HG03103 (cell line): ENCODE results near the gene SPRED3.
"Not testable (repeated sequence)": the region's sequence is repeated elsewhere in the genome, so short reads cannot be mapped to it uniquely, and the experiment has no call there.

Experiments
- ATAC-seq: cut with Tn5 transposase; IDR thresholded peaks from one replicate; pipeline ENCODE4 v1.9.1; 2021; ENCODE audit warnings: low read depth; ENCODE audit not compliant: unreplicated experiment

Gene SPRED3

DNA sequence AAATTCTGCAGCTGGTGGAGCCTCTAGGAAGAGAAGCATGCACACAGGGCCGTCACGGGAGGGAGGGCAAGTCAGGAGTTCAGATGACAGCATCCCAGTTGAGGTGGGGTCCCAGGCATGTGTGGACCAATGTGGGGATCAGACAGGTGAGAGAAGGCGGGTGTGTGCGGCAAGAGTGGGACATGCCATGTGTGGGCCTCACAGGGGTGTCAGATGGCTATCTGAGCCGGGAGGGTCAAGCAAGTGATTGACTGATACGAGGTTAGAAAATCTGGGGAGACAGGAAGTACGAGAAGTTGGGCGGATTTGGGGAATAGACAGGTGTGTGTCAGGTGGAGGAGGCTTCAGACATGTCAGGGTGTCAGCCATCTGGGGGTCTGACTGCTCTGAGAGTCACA, 28.6 kb downstream of the SPRED3 start:
- no peak for ATAC-seq

GRCh38 chr19:38417544-38418506, 29.3 kb downstream of the SPRED3 start:
- ATAC-seq: no peak

DNA sequence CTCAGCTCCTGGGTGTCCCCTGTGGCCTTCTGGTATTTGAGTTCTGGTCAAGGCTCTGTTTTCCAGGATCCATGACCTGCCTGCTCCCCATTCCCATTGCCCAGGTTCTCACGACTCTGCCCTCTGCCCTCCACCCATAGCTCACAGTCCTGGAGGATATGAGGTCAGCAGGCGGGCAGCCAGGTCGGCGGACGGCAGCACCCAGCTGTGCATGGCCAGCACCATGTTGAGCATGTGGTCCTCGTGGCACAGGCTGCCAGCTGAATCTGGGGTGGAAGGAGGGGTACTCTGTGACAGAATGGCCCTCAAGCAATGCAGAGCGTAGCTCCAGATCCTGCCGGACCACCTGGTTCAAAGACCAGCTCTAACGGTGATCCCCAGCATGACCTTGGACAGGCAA, 32.4 kb downstream of the SPRED3 start:
- no peak for ATAC-seq

- ATAC-seq: no peak
These were observed 33.4 kb downstream of the SPRED3 start for GRCh38 chr19:38421856-38422255.

DNA sequence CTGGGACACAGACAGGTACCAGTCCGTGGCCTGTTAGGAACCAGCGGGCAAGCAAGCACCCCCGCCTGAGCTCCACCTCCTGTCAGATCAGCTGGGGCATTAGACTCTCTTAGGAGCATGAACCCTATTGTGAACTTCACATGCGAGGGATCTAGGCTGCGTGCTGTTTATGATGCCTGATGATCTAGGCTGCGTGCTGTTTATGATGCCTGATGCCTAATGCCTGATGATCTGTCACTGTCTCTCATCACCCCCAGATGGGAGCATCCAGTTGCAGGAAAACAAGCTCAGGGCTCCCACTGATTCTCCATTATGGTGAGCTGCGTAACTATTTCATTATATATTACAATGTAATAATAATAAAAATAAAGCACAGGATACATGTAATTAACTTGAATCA, 33.9 kb downstream of the SPRED3 start:
- no peak for ATAC-seq

- ATAC-seq: no peak
These were observed 35.8 kb downstream of the SPRED3 start for GRCh38 chr19:38424272-38424671.

DNA sequence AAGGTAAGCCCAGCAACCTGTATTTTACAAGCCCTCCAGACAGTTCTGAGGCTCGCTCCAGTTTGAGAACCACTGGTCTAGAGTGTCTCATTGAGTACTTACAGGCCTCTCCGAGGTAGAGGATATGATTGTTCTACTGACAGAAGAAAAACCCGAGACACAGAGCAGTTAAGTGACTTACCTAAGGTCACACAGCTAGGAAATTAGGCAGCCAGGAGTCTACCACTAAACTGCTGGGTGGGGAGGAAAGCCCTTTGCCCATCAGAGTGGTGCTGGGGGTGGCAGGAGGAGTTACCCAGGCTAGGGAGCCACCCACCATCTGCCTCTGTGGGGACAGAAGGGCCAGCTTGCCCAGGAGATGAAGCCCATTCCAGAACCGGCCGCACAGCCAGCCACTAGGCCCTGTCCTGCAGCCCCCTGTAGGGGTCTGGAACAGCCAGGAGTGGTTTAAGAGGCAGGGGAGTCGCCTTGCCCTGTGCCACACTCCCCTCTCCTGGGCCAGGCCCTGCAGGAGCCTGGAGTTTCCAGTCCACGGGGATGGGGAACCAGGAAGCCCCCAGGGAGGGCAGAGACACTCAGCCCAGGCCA, 36.8 kb downstream of the SPRED3 start:
- no peak for ATAC-seq

DNA sequence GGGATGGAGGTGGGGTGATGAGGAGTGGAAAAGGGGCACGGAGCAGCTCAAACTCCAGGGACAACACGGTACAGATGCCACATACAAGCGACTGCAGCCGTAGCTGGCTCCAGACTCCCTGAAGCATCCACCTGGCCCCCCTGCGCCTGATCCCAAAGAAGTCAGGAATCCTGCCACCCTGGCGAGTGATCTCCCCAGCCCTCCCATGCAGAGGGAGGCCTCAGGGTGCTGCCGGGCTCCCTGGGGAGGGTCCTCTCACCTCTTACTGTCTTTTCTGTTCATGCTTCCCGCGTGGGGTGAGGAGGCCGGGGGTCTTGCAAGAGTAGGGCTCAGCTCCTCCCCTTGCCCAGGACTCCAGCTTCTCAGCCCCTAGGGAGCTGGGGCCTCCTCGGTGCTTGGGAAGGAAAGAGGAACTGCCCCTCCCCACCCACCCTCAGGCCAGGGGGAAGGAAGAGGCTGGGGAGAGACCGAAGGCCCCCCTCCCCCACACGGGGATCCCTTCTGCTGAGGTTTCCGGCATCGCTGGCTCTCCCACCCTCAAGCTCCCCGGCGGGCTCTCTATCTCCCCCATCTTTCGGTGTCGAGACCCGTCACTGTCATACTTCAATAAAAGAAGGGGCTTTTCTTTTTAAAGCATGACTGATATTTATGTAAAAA, 37.4 kb downstream of the SPRED3 start, which contains the start of gene RASGRP4:
Gene RASGRP4, minus strand, starts transcription at position 410 of the 657 bp plus-strand sequence. Its CDS starts 128 bp downstream, at position 282.
- ATAC-seq: no peak

- ATAC-seq: not testable (repeated sequence)
These were observed 38.7 kb downstream of the SPRED3 start for GRCh38 chr19:38427035-38427677.

DNA sequence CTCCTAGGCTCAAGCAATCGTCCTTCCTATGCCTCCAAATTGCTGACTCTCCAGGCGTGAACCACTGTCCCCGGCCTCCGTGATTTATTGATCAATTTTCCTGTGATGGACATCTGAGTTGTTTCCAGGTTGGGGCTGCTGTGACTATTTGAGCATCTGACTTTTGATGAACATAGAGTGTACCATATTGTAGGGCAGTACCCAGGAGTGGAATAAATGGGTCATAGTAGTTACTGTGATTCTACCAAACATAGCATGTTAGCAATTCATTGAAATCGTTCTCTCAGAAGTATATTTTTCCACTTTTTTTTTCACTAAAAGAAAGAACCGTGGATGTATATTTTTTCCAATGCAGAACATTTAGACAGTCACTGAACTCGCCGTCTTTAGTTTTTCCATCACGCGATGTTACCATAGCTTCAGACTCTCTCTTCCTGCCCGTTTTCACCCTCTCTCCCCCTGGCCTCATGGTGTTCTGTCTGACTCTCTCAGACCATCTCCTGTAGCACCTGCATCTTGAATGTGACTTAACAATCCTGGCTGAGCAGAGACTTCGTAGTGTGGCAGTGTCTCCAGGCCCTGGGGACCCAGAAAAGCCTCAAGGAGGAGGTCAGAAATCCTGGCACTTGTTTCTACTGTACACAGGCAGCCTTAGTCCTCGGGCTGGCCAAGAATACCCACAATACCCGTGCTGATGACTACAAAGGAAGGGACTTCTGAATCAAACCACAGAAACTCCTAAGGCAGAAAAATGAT, 40.7 kb downstream of the SPRED3 start:
- no peak for ATAC-seq

- no peak for ATAC-seq
These were observed 41.3 kb downstream of the SPRED3 start for GRCh38 chr19:38429811-38430156.

GRCh38 chr19:38430931-38431330, 42.4 kb downstream of the SPRED3 start:
- ATAC-seq: no peak

DNA sequence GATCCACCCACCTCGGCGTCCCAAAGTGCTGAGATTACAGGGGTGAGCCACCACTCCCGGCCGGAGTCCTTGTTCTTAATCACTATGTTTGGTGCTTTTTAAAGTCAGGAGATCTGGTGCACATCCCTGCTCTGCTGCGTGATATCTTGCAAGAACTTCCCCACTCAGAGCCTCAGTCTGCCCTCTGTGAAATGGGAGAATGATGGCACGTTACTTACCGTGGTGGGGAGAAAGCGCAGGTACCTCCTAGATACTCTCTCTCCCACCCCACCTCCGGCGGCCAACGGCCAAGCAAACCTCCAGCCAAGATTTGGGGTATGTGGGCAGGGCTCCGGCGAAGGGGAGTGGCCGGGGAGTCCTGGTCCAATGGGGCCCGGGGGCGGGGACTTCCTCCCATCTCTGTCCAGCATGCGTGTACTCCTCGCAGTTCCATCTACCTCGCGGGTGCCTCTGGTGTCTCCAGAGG, 44.8 kb downstream of the SPRED3 start, which contains the start of gene RYR1:
Gene RYR1, plus strand, starts transcription at position 424 of the 466 bp plus-strand sequence. CDS start 139 bp downstream, outside the sequence.
- no peak for ATAC-seq

GRCh38 chr19:38434549-38435051, 46.1 kb downstream of the SPRED3 start:
- ATAC-seq: no peak

GRCh38 chr19:38437295-38437694, 48.8 kb downstream of the SPRED3 start:
- ATAC-seq: no peak

DNA sequence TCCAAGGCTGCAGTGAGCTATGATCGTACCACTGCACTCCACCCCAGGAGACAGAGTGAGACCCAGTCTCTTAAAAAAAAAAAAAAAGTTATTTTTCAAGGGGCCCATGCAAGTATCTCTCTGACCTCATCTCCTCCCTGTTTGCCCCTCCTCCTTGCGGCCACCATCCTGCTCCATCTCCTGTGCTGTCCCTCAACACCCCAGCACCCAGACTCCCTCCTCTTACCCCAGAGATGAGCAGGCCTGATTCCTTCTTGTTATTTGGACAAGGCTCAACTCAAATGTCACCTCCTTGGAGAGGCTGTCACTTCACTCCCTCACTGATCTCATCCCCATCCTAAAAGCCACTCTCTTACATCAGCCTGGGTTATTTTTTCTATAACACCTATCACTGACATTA, 49.4 kb downstream of the SPRED3 start:
- no peak for ATAC-seq

GRCh38 chr19:38440592-38440991, 52.1 kb downstream of the SPRED3 start:
- ATAC-seq: no peak

DNA sequence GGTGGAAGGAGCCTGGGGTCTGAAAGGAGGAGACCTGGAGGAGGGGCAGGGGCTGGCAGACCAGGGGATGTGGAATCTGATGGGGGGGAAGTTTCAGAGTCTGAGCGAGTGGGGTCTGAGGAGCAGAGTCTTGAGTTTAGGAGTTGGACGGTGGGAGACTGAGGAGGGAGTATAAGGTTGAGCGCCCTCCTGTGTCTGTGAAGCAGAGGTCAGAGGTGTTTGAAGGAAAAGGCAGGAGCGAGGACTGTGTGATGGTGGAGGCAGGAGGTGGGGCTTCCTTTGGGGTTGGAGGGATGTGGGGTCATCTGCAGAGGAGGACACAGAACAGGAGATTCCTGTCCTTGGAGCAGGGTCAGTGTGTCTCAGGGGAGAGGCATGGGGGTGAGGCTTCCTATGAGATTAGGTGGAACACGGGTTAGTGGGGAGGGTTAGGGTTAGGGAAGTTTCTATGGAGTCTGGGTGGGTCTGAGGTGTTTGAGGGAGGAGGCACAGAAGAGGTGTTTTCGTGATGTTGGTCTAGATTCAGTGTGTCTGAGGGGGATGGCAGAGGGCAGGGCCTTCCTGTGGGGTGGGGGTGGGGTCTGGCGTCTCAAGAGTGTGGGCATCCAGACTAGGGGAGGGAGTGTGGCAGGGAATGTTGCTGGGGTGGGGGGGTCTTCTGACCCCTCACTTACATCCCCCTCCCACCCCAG, 53.3 kb downstream of the SPRED3 start:
- ATAC-seq: no peak

GRCh38 chr19:38442736-38443135, 54.2 kb downstream of the SPRED3 start:
- ATAC-seq: no peak
